GM21515 (cell line): ENCODE measurements around the gene CCL28.

Source experiments
- ATAC-seq: cut with Tn5 transposase; IDR thresholded peaks from one replicate; pipeline ENCODE4 v1.9.1; 2021; ENCODE audit not compliant: unreplicated experiment

CCL28 gene

DNA sequence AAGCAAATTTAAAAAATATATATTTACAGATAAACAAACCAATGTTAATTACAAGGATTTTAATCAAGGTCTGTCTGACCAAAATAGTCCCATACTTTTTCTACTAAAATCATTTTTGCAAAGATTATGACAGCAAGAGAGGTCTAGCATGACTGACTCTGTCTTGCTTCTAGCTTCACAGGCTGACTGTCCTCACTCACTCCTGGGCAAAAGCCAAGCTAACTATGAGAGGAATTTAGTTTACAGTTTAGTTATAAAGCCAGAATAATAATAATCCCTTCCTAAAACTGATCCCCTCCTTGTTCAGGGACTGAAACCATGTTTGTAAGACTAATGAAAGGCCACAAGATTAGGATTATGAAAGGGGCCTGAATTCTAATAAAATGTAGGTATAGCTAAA, 53.5 kb downstream of the CCL28 start:
- no peak for ATAC-seq

GRCh38 chr5:43358301-43358700, 53.9 kb downstream of the CCL28 start:
- ATAC-seq: no peak

DNA sequence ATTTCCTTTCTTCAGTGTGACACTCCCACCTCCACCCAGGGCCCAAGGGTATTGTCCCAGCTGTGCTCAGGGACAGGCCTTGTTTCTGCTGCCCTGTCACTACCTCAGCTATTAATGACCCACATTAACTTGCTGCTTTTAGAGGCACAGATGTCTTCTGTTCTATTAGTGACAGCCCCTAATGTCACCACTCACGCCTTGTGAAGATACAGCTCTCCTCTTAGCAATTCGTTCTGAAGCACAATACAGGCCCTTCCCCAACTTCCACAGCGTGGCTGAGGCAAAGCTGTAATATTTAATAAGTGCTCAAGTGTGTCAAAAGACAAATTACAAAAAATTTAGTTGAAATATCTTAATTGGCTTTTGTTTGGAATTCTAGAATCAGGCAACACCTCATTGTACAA, 54.3 kb downstream of the CCL28 start:
- ATAC-seq: no peak

DNA sequence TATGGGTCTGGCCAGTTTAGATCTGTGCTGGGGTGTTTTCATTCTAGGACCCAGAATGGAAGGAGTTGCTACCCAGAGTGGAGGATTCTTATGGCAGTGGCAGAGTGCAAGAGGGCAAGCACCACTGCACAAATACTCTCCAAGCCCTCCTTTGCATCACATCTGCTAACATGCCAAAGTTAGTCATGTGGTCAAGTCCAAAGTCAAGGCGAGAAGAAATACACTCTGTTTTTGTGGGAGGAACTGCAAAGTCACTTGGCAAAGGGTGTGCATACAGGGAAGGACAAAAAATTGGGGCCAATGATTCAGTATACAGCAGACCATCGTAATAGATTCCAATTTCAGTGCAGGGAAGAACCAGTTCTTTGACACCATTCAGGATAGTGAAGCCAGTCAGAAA, 55.1 kb downstream of the CCL28 start:
- no peak for ATAC-seq

GRCh38 chr5:43354774-43355173, 57.4 kb downstream of the CCL28 start:
- ATAC-seq: no peak

GRCh38 chr5:43353668-43354067, 58.5 kb downstream of the CCL28 start:
- ATAC-seq: no peak

- ATAC-seq: no peak
Measured at GRCh38 chr5:43352915-43353314, 59.3 kb downstream of the CCL28 start.

- ATAC-seq: no peak
Measured at GRCh38 chr5:43352131-43352530, 60.1 kb downstream of the CCL28 start.

GRCh38 chr5:43348861-43349363, 63.3 kb downstream of the CCL28 start:
- ATAC-seq: no peak

- ATAC-seq: no peak
Measured at GRCh38 chr5:43348207-43348606, 64.0 kb downstream of the CCL28 start.

DNA sequence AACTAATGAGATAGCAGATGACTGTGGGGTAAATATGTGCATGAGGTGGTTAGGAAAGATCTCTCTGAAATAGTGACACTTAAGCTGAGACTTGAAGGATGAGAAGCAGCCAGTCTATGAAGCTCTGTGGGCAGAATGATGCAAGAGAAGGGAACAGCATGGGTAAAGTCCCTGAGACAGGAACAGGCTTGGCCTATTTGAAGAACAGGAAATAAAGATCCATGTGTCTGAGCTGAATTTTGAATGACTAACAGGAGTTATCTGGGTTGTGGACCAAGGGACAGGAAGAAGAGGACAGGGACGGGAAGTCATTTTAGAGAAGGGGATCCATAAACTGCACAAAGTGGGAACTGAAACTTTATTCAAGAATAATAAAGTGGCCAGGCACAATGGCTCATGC, 73.3 kb downstream of the CCL28 start:
- no peak for ATAC-seq

GRCh38 chr5:43336159-43336558, 76.0 kb downstream of the CCL28 start:
- no peak for ATAC-seq

GRCh38 chr5:43335681-43336080, 76.5 kb downstream of the CCL28 start:
- ATAC-seq: no peak

DNA sequence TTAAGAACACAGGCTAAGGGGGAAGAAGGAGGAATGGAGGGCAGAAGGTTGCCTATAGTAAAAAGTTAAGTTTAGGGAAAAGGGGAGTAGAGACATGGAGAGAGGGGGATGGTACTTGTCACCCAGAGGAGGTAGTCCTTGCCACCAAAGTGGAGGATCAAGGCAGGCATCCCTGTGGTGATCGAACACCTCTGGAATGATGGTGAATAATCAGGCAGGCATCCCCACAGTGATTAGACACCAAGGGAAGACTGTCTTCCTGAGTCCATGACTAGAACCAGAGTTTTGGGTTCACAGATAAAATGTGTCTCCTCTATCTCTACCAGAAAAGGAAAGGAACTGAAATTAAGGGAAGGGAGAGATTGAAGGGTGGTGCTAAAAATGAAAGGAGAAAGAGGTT, 79.8 kb downstream of the CCL28 start:
- ATAC-seq: no peak
